HG03196 (cell line): ENCODE results near the gene GRAMD2B.
"Not testable (repeated sequence)": the region's sequence is repeated elsewhere in the genome, so short reads cannot be mapped to it uniquely, and the experiment has no call there.

Experiments
- ATAC-seq: cut with Tn5 transposase; IDR thresholded peaks from one replicate; pipeline ENCODE4 v1.9.1; 2021; ENCODE audit not compliant: unreplicated experiment

Gene GRAMD2B

DNA sequence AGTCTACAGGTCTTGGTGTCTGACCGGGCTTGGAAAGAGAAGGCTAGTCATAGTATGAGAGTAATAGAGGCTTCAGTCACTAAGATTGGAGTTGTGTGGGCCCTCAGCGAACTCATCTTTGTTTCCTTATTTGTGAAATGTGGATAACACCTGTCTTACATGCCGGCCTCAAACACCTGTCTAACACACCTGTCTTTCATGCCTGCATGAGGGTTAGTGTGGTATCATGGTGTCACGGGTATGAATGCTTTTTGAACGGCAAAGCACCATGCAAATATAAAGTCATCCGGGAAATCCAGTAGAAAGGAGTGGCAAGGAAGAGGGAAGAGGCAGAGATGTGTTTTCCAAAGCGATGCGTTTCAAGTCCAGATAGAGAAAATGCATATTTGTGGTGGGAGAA, 25.5 kb downstream of the GRAMD2B start:
- no peak for ATAC-seq

DNA sequence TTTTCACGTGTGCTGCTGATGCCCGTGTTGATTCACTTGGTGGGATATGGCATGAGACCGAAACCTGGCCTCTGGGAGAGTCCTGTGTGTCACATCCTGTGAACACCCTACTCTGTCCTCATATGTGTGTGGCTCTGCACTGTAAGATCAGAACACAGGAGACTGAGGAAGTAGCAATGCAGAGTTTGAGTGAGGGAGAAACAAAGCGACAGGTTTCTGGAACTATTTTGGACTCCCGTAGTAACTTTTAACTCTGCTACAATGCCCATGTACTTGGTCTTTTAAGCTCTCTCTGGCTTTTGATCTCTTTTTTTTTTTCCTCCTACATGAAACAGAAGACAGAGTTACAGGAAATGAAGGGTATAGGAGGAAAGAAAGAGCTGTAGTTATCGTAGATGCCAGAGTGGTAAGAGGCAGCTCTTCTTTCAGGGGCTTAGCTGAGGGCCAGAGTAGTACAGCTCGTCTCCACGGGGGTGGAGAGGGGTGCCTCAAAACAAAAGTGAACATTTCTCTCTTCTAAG, 26.6 kb downstream of the GRAMD2B start:
- peak; percentile 89 for ATAC-seq

DNA sequence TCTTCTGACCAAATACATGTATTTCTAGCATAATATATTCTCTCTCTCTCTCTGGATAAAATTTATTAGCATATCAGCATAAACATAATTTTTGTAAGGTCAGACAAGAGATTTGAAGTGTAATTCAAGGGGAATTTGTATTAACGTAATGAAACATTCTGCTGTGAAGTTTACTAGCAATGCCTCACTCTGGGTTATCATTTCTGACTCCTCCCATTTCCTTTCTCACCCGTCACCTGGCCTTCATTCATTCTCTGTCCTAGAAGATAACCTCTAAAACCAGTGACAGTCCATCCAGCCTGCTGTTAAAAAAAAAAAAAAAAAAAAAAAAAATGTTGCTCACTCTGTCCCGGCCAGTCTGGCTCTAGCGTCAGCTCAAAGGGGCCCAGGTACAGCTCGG, 27.1 kb downstream of the GRAMD2B start:
- ATAC-seq = peak; percentile 59

DNA sequence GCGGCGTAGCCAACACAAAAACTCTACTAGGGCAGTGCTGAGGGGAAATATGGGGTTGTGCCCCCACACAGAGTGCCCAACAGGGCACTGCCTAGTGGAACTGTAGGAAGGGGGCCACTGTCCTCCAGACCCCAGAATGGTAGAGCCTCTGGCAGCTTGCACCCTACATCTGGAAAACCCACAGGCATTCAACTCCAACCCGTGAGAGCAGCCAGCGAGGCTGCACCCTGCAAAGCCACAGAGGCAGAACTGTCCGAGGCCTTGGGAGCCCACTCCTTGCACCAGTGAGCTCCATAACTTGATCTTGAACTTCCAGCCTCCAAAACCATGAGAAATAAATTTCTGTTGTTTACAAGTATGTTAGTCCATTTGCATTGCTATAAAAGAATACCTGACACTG, 27.7 kb downstream of the GRAMD2B start:
- no peak for ATAC-seq

DNA sequence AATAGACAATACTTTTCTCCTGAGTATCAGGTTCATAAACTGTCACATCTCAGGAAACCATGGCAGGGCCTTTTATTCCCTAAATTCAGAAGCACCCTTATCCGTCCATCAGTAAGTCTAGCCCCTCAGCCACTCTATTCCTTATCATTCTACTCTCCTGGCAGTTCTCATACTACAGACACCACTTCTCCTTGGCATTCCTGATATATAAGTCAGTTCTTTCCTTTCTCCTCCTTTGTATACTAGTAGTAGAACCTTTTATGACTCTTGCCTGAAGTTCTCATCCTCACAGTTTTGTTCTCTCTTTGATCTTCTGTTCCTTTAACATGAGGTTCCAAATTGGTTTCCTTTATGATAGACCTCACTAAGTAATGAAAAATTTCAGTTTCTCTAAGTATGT, 29.3 kb downstream of the GRAMD2B start:
- ATAC-seq = no peak

DNA sequence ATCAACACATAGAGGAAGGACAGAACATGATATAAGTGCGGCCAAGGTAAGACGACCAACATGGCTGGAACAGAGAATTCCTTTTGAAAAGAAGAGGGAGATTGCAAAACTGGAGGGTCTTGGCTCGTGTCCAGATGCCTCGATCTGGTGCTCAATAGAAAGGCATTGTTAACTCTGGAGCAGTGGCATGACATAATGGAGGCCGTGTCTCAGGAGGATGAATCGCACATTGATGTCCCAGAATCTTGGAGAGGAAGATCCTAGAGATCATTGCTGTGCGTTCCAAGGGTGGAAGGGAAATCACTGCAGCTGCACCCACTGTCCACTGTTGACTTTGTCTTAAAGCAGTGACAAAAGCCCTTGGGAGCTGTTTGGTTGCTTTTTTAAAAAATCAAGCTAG, 30.9 kb downstream of the GRAMD2B start:
- no peak for ATAC-seq

DNA sequence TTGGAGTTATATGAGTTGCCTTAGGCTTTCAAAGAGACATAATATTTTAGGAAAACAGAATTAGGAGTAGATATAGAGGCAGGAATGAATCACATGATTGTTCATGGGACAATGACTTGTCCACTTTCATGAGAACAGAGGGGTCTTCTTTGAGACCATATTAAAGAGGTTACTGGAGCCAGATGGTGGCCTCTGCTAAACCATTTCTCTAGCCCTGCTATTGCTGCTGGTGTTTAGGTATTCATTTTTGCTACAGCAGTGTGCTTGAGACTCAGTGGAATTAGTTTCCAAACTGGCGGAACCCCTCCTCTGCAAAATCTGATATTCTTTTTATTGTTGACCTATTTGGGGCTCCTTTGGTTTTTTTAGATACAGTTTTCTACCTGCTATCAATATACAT, 31.3 kb downstream of the GRAMD2B start:
- ATAC-seq = no peak

DNA sequence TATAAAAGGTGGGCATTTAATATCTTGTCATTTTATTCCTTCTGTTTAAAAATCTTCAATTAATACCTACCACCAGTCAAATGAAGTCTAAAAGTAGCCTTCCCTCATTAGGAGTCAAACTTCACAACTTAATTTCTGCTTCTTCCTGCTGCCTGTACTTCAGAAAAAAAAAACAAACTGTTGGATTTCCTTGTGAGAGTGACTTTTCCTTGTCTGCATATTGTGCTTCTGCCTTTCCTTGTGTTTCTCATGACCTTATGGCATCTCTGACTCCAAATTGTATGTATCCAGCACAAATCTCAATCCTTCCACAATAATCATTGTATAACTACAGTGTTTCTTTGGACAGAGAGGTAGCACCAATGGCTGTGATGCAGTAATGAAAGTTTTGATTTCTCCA, 32.1 kb downstream of the GRAMD2B start:
- ATAC-seq = no peak

DNA sequence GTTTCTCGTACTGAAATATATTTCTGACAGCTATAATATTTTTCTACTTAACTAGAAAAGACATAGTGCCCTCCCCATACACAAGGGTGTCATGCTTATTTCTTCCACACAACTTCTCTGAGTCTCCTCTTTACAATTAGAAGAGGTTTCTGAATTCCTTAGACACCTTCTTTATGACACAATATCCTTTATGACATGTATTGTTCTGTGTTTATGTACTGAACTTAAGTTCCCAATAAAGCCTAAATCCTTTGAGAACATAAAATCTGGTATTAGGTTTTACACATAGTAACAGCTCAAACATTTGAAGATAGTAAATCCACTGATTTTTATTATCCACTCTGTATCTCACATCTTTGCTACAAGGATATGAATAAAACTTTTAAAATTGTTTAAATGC, 32.5 kb downstream of the GRAMD2B start:
- ATAC-seq = no peak

DNA sequence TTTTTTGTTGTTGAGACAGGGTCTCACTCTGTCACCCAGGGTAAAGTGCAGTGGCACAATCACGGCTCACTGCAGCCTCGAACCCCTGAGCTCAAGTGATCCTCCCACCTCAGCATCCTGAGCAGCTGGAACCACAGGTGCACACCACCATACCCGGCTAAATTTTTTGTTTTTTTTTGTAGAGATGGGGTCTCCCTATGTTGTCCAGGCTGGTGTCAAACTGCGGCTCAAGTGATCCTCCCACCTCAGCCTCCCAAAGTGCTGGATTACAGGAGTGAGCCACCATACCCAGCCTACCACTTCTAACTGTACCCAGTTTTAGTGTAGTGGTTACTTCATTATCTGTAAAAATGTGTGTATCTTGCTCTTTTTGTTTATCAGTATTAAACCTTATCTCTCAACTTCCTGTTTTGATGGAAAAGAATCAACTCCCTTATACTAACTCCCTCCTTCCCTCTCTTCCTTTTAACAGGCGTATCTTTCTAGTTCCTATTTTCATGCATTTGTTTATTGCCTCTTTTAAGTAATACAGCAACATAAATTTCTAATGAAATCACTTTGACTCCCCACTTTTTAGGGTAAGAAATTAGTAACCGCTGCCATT, 33.1 kb downstream of the GRAMD2B start:
- no peak for ATAC-seq

DNA sequence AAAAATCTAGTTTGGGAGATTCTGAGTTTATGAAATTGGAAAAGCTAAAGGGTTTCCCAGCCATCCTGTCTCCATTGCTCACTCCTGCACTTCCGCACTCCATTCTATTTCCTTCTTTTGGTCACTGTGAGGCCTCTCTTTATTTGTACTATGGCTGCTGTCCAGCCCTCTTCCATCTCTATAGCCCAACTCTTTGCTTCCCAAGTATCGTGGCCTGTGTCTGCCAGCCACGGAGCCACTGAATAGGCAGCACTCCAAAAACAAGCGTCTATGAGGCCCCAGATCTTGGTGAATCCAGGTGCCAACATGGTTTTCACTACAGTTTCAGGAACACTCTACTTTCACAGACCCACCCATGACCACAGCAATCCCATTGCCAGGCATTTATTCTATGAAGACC, 37.2 kb downstream of the GRAMD2B start:
- ATAC-seq = no peak

DNA sequence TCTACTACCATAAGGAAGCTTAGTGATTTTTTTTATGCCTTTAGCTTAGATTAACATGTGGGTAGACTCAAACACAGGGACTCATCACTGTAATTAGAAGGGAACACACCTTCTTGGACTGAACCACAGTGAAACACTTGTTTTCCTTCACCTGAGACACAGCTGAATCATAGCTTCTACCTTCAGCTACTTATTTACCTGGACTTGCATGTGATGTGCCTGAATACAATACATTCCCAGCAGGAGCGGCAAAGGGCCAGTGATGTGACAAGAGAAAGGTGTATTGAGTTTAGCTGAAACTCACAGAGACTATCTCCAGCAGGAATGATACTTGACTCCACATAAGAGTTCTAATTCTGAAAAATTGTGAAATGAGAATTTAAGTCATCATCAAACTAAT, 37.8 kb downstream of the GRAMD2B start:
- ATAC-seq = no peak

DNA sequence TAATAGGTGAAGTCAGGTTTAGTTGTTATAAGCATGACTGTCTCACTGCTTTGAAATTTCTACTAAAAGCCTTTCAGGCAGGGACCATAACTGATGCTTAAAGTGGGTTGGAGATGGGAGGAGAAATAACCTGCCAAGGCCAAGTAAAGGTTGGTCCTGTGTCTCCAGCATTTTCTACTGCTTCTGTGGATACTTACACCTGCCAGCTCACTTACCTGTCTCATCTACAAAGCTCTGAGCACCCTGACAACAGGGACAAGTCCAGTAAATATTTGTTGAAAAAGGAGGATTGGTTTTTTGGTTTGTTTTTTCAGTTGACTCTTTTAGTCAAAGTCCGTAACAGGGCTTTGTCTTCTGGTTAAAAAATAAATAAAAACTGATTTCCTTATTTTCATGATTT, 38.6 kb downstream of the GRAMD2B start:
- ATAC-seq = peak; percentile 6

DNA sequence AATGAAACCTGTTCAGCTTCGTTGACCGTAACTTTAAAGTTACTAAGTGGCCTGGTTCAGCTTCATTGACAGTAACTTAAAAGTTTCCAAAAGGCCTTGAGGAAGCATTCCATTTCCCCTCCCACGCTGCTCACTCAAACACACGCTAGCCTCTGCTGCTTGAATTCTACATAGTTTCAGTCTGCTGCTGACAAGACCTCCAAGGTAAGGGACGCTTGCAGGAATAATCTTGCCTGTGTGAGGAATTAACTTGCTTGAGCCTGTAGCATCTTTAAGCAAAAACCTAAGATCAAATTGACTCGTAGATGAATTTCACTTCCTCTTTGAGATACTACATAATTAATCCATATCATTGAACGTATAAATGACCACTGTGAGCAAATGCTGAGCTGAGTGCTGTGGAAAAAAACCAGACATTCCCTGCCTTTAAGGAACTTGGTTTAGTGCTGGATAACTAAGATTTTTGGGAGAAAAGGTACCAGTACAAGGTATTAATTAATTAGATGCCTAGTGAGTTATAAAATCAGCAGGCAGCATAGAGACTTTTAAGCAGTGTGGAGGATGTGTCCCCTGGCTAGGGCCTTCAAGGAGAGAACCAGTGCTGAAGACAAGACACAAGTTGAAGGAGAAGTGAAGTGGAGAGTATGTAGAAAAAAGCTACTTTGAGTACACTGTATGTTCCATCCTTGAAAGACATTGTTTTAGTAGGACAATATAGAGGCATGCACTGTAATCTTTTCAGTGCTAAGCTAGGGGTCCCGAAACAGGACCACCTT, 39.2 kb downstream of the GRAMD2B start:
- ATAC-seq = peak; percentile 70

DNA sequence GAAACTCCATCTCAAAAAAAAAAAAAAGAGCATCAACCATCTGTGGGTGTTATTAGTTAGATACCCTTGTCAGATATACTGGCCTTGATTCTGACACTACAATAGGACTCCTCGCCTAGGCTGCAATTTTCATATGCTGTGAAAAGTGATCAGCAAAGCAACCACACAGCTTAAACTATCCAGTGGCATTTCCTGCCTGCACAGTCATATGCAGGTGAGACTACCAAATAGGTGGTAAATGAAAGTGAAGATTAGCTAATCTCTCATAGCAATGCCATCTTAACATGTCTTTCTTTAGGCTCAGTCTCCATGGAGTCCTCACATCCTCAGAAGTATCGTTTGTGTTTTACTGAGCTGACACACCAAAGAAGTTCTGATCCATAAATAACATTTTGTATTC, 40.8 kb downstream of the GRAMD2B start:
- ATAC-seq = peak; percentile 38

DNA sequence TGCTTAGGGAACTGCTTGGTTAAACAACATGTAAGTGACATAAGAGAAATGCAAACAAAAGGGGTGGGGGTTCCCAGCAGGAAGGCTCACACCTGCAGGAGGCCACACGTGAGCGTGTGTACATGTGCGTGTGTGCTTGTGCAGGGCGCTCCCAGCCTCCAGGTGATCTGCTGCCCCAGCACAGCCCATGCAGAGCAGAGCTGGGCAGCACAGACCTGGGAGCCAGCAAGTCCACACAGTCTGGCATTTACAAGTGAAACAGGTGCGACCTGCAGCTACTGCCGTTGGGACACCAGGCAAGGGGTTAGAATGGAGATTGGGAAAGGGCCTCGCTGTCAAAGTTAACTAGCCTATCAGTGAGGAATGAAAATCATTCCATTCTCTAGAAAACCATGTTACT, 41.8 kb downstream of the GRAMD2B start:
- ATAC-seq = no peak

DNA sequence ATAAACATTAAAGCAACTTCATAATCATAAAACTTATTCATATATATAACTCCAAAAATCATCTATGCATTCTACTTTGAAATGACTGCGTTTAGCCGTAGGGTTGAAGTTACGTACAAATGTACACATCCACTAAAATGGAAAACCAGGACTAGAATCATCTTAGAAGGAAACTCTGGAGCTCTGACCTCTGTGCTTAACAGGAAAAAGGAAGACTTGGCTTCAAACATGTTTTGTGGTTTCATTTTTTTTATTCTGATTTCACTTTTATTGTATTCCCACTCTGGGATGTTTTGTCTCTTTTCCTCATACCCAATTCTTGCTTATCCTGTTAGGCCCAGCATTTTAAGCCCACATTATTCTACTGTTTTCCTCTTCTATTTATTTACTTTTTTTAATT, 44.9 kb downstream of the GRAMD2B start:
- ATAC-seq = no peak

DNA sequence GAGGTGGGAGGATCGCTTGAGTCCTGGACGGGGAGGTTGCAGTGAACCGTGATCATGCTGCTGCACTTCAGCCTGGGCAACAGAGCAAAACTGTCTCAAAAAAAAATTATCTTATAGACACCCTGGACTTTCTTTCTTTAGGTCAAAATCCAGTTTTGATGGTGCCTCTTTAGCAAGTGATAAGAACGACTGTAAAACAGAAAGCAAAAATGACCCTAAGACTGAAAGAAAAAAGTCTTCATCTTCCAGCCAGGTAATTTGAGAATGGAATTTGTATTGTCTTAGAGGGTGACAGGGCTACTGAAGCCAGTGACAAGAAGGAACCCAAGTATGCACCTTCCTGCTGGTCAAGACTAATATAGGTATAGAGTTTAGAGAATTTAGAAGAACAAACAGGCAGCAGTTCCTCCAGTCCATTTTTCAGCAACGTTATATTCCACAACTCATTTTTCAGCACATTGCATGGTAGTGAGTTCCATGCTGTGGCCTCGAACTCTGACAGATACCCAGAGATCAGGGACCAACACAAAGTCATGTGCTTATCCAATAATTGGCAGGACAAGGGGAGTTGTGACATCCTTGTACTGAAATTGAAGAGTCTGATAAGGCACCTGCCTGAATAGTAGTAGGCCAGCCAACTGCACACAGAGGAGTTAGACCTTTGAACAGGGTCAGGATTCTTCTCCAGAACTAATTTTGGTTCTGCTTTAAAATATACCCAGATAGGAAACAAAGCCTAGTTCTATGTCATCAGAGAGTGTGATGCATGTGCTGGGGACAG, 46.5 kb downstream of the GRAMD2B start:
- ATAC-seq = no peak

DNA sequence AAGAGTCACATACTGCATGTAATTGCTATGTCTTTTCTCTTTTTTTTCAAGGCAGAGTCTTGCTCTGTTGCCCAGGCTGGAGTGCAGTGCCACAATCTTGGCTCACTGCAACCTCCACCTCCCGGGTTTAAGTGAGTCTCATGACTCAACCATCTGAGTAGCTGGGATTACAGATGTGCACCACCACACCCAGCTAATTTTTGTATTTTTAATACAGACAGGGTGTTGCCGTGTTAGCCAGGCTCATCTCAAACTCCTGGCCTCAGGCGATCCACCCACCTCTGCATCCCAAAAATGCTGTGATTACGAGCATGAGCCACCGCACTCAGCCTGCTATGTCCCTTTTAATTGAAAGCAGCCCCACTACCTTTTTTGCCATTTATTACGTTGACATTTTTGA, 47.3 kb downstream of the GRAMD2B start:
- ATAC-seq = not testable (repeated sequence)

DNA sequence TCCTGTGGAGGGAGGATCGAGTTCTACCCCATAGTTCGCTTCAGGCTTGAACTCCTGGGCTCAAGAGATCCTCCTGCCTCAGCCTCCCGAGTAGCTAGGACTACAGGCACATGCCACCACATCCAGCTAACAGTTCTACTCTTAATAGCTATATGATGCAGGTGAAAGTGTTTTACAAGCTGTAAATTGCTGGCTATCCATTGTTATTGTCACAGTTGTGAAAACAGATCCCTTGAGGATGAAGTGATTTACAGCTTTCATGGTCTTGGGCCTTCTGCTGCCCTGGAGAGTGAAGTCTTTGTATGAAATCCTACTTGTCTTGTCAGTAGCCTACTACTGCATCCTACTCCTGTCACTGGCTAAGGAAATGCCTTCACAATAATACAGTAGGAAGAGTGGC, 48.0 kb downstream of the GRAMD2B start:
- no peak for ATAC-seq

DNA sequence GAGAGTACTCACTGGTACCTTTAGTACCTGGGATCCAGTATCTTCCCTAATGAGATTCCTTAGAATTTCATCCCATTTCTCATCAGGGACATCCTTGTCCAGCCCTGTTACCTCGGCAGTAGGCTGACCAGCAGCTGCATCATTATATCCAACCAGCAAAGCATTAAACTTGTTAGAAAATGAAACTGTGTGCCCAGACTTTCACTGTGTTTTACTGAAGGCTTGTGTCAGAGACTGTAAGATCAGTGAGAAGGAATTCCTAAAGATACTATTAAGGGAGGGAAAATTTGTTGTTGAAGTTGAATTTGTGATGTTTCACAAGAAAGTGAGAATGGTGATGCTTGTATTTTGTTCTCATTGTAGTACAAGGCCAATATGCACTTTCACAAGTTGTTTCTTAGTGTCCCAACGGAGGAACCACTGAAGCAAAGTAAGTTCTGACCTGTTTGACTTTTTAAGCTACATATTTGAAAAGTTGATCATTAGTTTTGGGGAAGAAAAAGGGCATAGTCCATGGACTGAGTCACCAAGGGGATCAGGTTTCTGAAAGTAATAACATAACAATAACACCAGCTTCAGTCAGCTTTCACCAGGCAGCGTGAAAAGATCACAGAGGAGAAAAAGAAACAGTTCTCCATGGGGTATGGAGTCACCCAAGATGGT, 48.8 kb downstream of the GRAMD2B start:
- peak; percentile 78 for ATAC-seq
